Measurements from ENCODE around the gene POLR2E. TPM values are rescaled to one million over a fixed set of nuclear protein-coding genes. Genes with fewer than 3 reads are reported as not detected.

POLR2E gene
- total RNA-seq, 1 experiment from 2014 or later: 261 TPM

DNA sequence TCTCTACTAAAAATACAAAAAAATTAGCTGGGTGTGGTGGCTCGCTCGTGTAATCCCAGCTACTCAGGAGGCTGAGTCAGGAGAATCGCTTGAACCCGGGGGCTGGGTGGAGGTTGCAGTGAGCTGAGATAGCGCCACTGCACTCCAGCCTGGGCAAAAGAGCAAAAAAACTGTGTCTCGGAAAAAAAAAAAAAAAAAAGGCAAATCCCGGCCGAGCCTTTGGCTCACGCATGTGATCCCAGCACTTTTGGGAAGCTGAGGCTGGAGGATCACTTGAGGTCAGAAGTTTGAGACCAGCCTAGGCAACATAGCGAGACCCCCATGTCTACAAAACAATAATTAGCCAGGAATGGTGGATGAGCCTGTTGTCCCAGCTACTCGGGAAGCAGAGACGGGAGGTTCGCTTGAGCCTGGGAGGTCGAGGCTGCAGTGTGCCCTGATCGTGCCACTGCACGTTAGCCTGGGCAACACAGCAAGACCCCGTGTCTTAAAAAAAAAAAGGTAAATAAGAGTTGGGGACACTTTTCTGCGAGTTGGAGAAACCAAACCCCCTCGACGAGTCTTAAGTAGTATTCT is 8.0 kb upstream of the POLR2E start:
- Histone ChIP-seq H2BK120ac (ENCODE audit: low read depth, low read length, poor library complexity, severe bottlenecking) (no peak overlapping the region), H3K9ac (ENCODE audit: extremely low read depth, insufficient read length, low read length) (no peak overlapping the region), H4K20me1 (ENCODE audit: control insufficient read depth, insufficient read depth, insufficient read length) (no peaks in the 10 kb centered on the region), H3K27ac (ENCODE audit: insufficient read length, low read depth, low read length) (no peak overlapping the region), H3K4me1 (ENCODE audit: insufficient read depth, low read length) (0 out of 2 replicates have a peak, but pooled peaks cover 2% of the 10 kb centered on the region), H3K4me2 (ENCODE audit: insufficient read depth, insufficient read length, low read length) (no peak overlapping the region), H4K5ac (ENCODE audit: insufficient read length, low read depth, low read length) (no peak overlapping the region), H2AFZ (ENCODE audit: low read length) (no peak overlapping the region), H3K56ac (ENCODE audit: insufficient read length, low read depth, low read length) (no peak overlapping the region), H3K9me3 (ENCODE audit: control insufficient read depth, low read depth, low read length) (no peaks in the 10 kb centered on the region), H2BK5ac (ENCODE audit: insufficient read length, low read length) (no peak overlapping the region), H3K18ac (ENCODE audit: insufficient read length, low read depth, low read length) (no peak overlapping the region), H3K23ac (ENCODE audit: insufficient read length, low read depth, low read length) (no peak overlapping the region), H3K79me2 (ENCODE audit: insufficient read depth, low read length) (no peaks in the 10 kb centered on the region; the same call in 1 of the 2 replicates), H3K14ac (ENCODE audit: insufficient read depth, low read length) (no peak overlapping the region), H4K8ac (replicated peaks; ENCODE audit: insufficient read length, low read depth, low read length) (no peak overlapping the region), H2AK5ac (ENCODE audit: insufficient read length, low read length) (no peak overlapping the region), H3K79me1 (ENCODE audit: insufficient read depth, low read depth, low read length, poor library complexity, severe bottlenecking) (no peaks in the 10 kb centered on the region), H2BK15ac (ENCODE audit: low read depth, low read length) (no peak overlapping the region), H3K4ac (ENCODE audit: low read depth, low read length) (no peak overlapping the region), H4K91ac (ENCODE audit: insufficient read length, low read depth, low read length) (no peak overlapping the region), H3K23me2 (ENCODE audit: insufficient read length, low read depth, low read length, poor library complexity, severe bottlenecking) (no peaks in the 10 kb centered on the region), H2BK12ac (ENCODE audit: insufficient read length, low read depth, low read length) (no peak overlapping the region), H3K27me3 (ENCODE audit: insufficient read depth, low read length) (no peaks in the 10 kb centered on the region), H2BK20ac (ENCODE audit: low read depth, low read length, poor library complexity, severe bottlenecking) (no peak overlapping the region), H3T11ph (ENCODE audit: low read length) (no peak overlapping the region)
- no CpG with 5 or more reads among the region's 20 CpGs for WGBS (ENCODE audit: extremely low coverage, insufficient read length, low lambda C conversion rate)
- Mint-ChIP-seq H3K36me3 (ENCODE audit: insufficient read depth in 1 of 3, low read depth in 3 of 3) (peaks cover 0 to 16% (median 7%) of the 10 kb centered on the region in 3 experiments; a peak in 4 of 7 replicates), H3K4me1 (peaks cover 8 to 19% of the 10 kb centered on the region in 2 experiments), H3K27me3 (ENCODE audit: low read depth) (no peaks in the 10 kb centered on the region; the same call in 1 of the 2 replicates), H3K4me3 (peak overlapping the region; percentile 45 to 69; a peak in 4 of 5 replicates), H3K9me3 (peaks cover 0 to 3% of the 10 kb centered on the region in 2 experiments; a peak in 1 of 5 replicates), H3K27ac (peak overlapping the region in 1 of 3 experiments; percentile 73; a peak in 1 of 7 replicates)
- TF ChIP-seq, protein P1, sequence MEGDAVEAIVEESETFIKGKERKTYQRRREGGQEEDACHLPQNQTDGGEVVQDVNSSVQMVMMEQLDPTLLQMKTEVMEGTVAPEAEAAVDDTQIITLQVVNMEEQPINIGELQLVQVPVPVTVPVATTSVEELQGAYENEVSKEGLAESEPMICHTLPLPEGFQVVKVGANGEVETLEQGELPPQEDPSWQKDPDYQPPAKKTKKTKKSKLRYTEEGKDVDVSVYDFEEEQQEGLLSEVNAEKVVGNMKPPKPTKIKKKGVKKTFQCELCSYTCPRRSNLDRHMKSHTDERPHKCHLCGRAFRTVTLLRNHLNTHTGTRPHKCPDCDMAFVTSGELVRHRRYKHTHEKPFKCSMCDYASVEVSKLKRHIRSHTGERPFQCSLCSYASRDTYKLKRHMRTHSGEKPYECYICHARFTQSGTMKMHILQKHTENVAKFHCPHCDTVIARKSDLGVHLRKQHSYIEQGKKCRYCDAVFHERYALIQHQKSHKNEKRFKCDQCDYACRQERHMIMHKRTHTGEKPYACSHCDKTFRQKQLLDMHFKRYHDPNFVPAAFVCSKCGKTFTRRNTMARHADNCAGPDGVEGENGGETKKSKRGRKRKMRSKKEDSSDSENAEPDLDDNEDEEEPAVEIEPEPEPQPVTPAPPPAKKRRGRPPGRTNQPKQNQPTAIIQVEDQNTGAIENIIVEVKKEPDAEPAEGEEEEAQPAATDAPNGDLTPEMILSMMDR (conservative IDR thresholded peaks at IDR 0.05): no peak
- DNase-seq: no peak
